Muscle of leg (tissue), 11 donors: ENCODE results near the gene TENM4. TPM values are rescaled to one million over a fixed set of nuclear protein-coding genes. Genes with fewer than 3 reads are reported as not detected.

Experiments used
- DNase-seq: peaks from one replicate; pipeline ENCODE4 v3.0.0; 2013
- H3K27ac ChIP-seq: one replicate; pipeline ENCODE4 v1.5.1; 2013; ENCODE audit warnings: mild to moderate bottlenecking, low read length, control low read depth
- H3K27me3 ChIP-seq: one replicate; pipeline ENCODE4 v1.6.1; 2013; ENCODE audit warnings: low read length; ENCODE audit not compliant: control insufficient read depth, insufficient read depth
- H3K36me3 ChIP-seq: one replicate; pipeline ENCODE4 v1.6.1; 2013; ENCODE audit warnings: low read length; ENCODE audit not compliant: control insufficient read depth, insufficient read depth
- H3K4me1 ChIP-seq: one replicate; pipeline ENCODE4 v1.6.1; 2013; ENCODE audit warnings: low read length; ENCODE audit not compliant: control insufficient read depth, insufficient read depth
- H3K4me3 ChIP-seq: one replicate; pipeline ENCODE4 v1.5.1; 2013; ENCODE audit warnings: low read length, control low read depth
- H3K9me3 ChIP-seq: replicated peaks from 2 replicates; pipeline ENCODE4 v1.6.1; 2013; ENCODE audit warnings: low read depth, low read length; ENCODE audit not compliant: control insufficient read depth
- WGBS: methylation state at CpG from one replicate; pipeline ENCODE4 v1.1.5; 2013; ENCODE audit warnings: missing lambda C conversion rate; ENCODE audit not compliant: insufficient coverage; 5-methylcytosine and 5-hydroxymethylcytosine counted together
- polyA plus RNA-seq, 8 donors: library from polyadenylated mRNA; unstranded; fragments of 120-200 nt; gene quantifications; one replicate each; pipeline versions ENCODE4 v1.2.1 to v1.2.3, GENCODE V29; 2013; ENCODE audit warnings: inconsistent platforms in 1 of 8, low replicate concordance in 1 of 8; ENCODE audit not compliant: insufficient read length in 8 of 8, insufficient read depth in 1 of 8
- total RNA-seq: library from RNA; stranded (reverse); fragments of 120-200 nt; gene quantifications from one replicate; pipeline ENCODE4 v1.2.4, GENCODE V29; 2013

Gene TENM4
- total and polyA plus RNA-seq, 9 donors: 4.6 to 13.8 (median 10.3) TPM

- H3K9me3 ChIP-seq: no peaks in the 10 kb centered on the region
- DNase-seq: no peak
- no peak overlapping the region for H3K27ac ChIP-seq
- H3K4me3 ChIP-seq: no peak overlapping the region
- no peaks in the 10 kb centered on the region for H3K36me3 ChIP-seq
- H3K4me1 ChIP-seq: no peaks in the 10 kb centered on the region
- 88% methylated on average over 1 of the region's 4 CpGs for WGBS
- H3K27me3 ChIP-seq: no peaks in the 10 kb centered on the region
Measured at GRCh38 chr11:79362206-79362757, 78.5 kb downstream of the TENM4 start.

- no peak overlapping the region for H3K27ac ChIP-seq
- H3K4me1 ChIP-seq: no peaks in the 10 kb centered on the region
- H3K9me3 ChIP-seq: no peaks in the 10 kb centered on the region
- no peaks in the 10 kb centered on the region for H3K36me3 ChIP-seq
- no peak for DNase-seq
- WGBS: 76% methylated on average over 2 of the region's 5 CpGs
- no peaks in the 10 kb centered on the region for H3K27me3 ChIP-seq
- H3K4me3 ChIP-seq: no peak overlapping the region
Measured at GRCh38 chr11:79358258-79358657, 82.6 kb downstream of the TENM4 start.

GRCh38 chr11:79353706-79354105 lies 87.1 kb downstream of the TENM4 start:
- DNase-seq: no peak
- H3K9me3 ChIP-seq: no peaks in the 10 kb centered on the region
- no peaks in the 10 kb centered on the region for H3K27me3 ChIP-seq
- WGBS: no CpG with 5 or more reads among the region's 3 CpGs
- H3K36me3 ChIP-seq: no peaks in the 10 kb centered on the region
- H3K4me1 ChIP-seq: peaks cover 3% of the 10 kb centered on the region
- no peak overlapping the region for H3K27ac ChIP-seq
- H3K4me3 ChIP-seq: no peak overlapping the region

GRCh38 chr11:79352349-79352703 lies 88.5 kb downstream of the TENM4 start:
- Histone ChIP-seq H3K9me3 (no peaks in the 10 kb centered on the region), H3K27ac (peak overlapping the region; percentile 33), H3K36me3 (no peaks in the 10 kb centered on the region), H3K27me3 (no peaks in the 10 kb centered on the region), H3K4me1 (peaks cover 3% of the 10 kb centered on the region), H3K4me3 (no peak overlapping the region)
- peak; percentile 66 for DNase-seq
- WGBS: 30% methylated on average over 2 of the region's 5 CpGs

GRCh38 chr11:79348976-79349682 lies 91.7 kb downstream of the TENM4 start:
- Histone ChIP-seq H3K9me3 (no peaks in the 10 kb centered on the region), H3K4me3 (no peak overlapping the region), H3K27ac (no peak overlapping the region), H3K27me3 (no peaks in the 10 kb centered on the region), H3K36me3 (no peaks in the 10 kb centered on the region), H3K4me1 (peaks cover 3% of the 10 kb centered on the region)
- DNase-seq: peak; percentile 21
- WGBS: no CpG with 5 or more reads among the region's 5 CpGs

GRCh38 chr11:79346021-79346420 lies 94.8 kb downstream of the TENM4 start:
- H3K4me1 ChIP-seq: no peaks in the 10 kb centered on the region
- H3K36me3 ChIP-seq: no peaks in the 10 kb centered on the region
- no peak for DNase-seq
- no peak overlapping the region for H3K4me3 ChIP-seq
- no peaks in the 10 kb centered on the region for H3K27me3 ChIP-seq
- no peak overlapping the region for H3K27ac ChIP-seq
- WGBS: no CpG with 5 or more reads among the region's 8 CpGs
- H3K9me3 ChIP-seq: no peaks in the 10 kb centered on the region

- H3K27me3 ChIP-seq: no peaks in the 10 kb centered on the region
- no CpG with 5 or more reads among the region's 3 CpGs for WGBS
- H3K4me3 ChIP-seq: no peak overlapping the region
- no peaks in the 10 kb centered on the region for H3K36me3 ChIP-seq
- no peak for DNase-seq
- H3K9me3 ChIP-seq: no peaks in the 10 kb centered on the region
- H3K27ac ChIP-seq: no peak overlapping the region
- no peaks in the 10 kb centered on the region for H3K4me1 ChIP-seq
Measured at GRCh38 chr11:79344753-79345294, 96.0 kb downstream of the TENM4 start.

GRCh38 chr11:79342686-79343085 lies 98.1 kb downstream of the TENM4 start:
- Histone ChIP-seq H3K36me3 (no peaks in the 10 kb centered on the region), H3K27me3 (no peaks in the 10 kb centered on the region), H3K4me1 (peaks cover 3% of the 10 kb centered on the region), H3K4me3 (no peak overlapping the region), H3K27ac (no peak overlapping the region), H3K9me3 (no peaks in the 10 kb centered on the region)
- 44% methylated on average over 5 of the region's 6 CpGs for WGBS
- DNase-seq: peak; percentile 38

GRCh38 chr11:79342236-79342635 lies 98.6 kb downstream of the TENM4 start:
- H3K27ac ChIP-seq: no peak overlapping the region
- no peaks in the 10 kb centered on the region for H3K27me3 ChIP-seq
- DNase-seq: no peak
- no peaks in the 10 kb centered on the region for H3K36me3 ChIP-seq
- H3K4me1 ChIP-seq: peaks cover 3% of the 10 kb centered on the region
- no peak overlapping the region for H3K4me3 ChIP-seq
- H3K9me3 ChIP-seq: no peaks in the 10 kb centered on the region
- 89% methylated on average over 5 of the region's 8 CpGs for WGBS

- no peak overlapping the region for H3K4me3 ChIP-seq
- no peaks in the 10 kb centered on the region for H3K27me3 ChIP-seq
- peaks cover 3% of the 10 kb centered on the region for H3K4me1 ChIP-seq
- H3K9me3 ChIP-seq: no peaks in the 10 kb centered on the region
- DNase-seq: no peak
- H3K27ac ChIP-seq: no peak overlapping the region
- 79% methylated on average over 2 of the region's 3 CpGs for WGBS
- H3K36me3 ChIP-seq: no peaks in the 10 kb centered on the region
Measured at GRCh38 chr11:79340535-79340934, 100.3 kb downstream of the TENM4 start.
